Neural progenitor cell (in vitro differentiated cells): ENCODE data around the gene N4BP2. TPM values are rescaled to one million over a fixed set of nuclear protein-coding genes. Genes with fewer than 3 reads are reported as not detected.

Source experiments
- DNase-seq: peaks from one replicate; pipeline ENCODE4 v3.0.0-alpha.2; 2016; ENCODE audit warnings: low spot score
- H2AFZ ChIP-seq: fragments of 200-600 bp; sonication (generic); replicated peaks from 2 replicates; pipeline ENCODE4 v1.6.1; 2016; ENCODE audit warnings: antibody characterized with exemption
- H3F3A ChIP-seq: fragments of 200-600 bp; sonication (generic); 2 replicates; pipeline ENCODE4 v1.6.1; 2016; ENCODE audit warnings: antibody characterized with exemption, low read depth
- H3K27ac ChIP-seq: fragments of 200-600 bp; sonication (generic); 2 replicates; pipeline ENCODE4 v1.5.1; 2016; ENCODE audit warnings: mild to moderate bottlenecking
- H3K27me3 ChIP-seq: fragments of 200-600 bp; sonication (generic); 2 replicates; pipeline ENCODE4 v1.6.1; 2016; ENCODE audit warnings: mild to moderate bottlenecking, moderate library complexity
- H3K36me3 ChIP-seq: fragments of 200-600 bp; sonication (generic); 2 replicates; pipeline ENCODE4 v1.5.1; 2016
- H3K4me1 ChIP-seq: fragments of 200-600 bp; sonication (generic); 2 replicates; pipeline ENCODE4 v1.6.1; 2016; ENCODE audit warnings: mixed run types
- H3K4me2 ChIP-seq: fragments of 200-600 bp; sonication (generic); 2 replicates; pipeline ENCODE4 v1.6.1; 2016
- H3K4me3 ChIP-seq: fragments of 200-600 bp; sonication (generic); 2 replicates; pipeline ENCODE4 v1.5.1; 2016
- H3K79me2 ChIP-seq: fragments of 200-600 bp; sonication (generic); 2 replicates; pipeline ENCODE4 v1.6.1; 2016; ENCODE audit warnings: low read depth
- H3K9ac ChIP-seq: fragments of 200-600 bp; sonication (generic); 2 replicates; pipeline ENCODE4 v1.6.1; 2016
- H3K9me3 ChIP-seq: fragments of 200-600 bp; sonication (generic); 2 replicates; pipeline ENCODE4 v1.5.1; 2016; ENCODE audit warnings: low read depth
- H4K20me1 ChIP-seq: fragments of 200-600 bp; sonication (generic); 2 replicates; pipeline ENCODE4 v1.6.1; 2016; ENCODE audit warnings: low read depth
- H3K27ac Mint-ChIP-seq: 3 replicates; pipeline ENCODE4 v1.8.0; 2021; ENCODE audit warnings: mixed read lengths
- H3K27me3 Mint-ChIP-seq: 2 replicates; pipeline ENCODE4 v1.8.0; 2022; ENCODE audit warnings: low read depth, mild to moderate bottlenecking, inconsistent platforms, moderate library complexity, mixed read lengths; ENCODE audit not compliant: insufficient read depth
- H3K36me3 Mint-ChIP-seq: 3 replicates; pipeline ENCODE4 v1.8.0; 2021; ENCODE audit warnings: mixed read lengths
- H3K4me1 Mint-ChIP-seq: 3 replicates; pipeline ENCODE4 v1.8.0; 2021; ENCODE audit warnings: mixed read lengths
- H3K4me3 Mint-ChIP-seq: 3 replicates; pipeline ENCODE4 v1.8.0; 2021; ENCODE audit warnings: mild to moderate bottlenecking, moderate library complexity, mixed read lengths
- H3K9me3 Mint-ChIP-seq: 3 replicates; pipeline ENCODE4 v1.8.0; 2020; ENCODE audit warnings: mixed read lengths
- CTCF ChIP-seq: fragments of 200-600 bp; sonication (generic); IDR thresholded peaks from 2 replicates; pipeline ENCODE4 v1.5.1; 2017; ENCODE audit warnings: antibody characterized with exemption, mild to moderate bottlenecking
- EZH2 ChIP-seq: fragments of 200-600 bp; sonication (generic); IDR thresholded peaks from 2 replicates; pipeline ENCODE4 v1.6.1; 2017; ENCODE audit warnings: antibody characterized with exemption, mild to moderate bottlenecking, moderate library complexity
- EZH2phosphoT487 ChIP-seq: fragments of 200-600 bp; sonication (generic); IDR thresholded peaks from 2 replicates; pipeline ENCODE4 v1.6.1; 2017; ENCODE audit warnings: antibody characterized with exemption
- small RNA-seq: library from RNA; depleted of rRNA; stranded (forward); fragments of <200 nt; gene quantifications from one replicate; pipeline ENCODE3, GENCODE V24; 2015
- total RNA-seq: library from RNA; depleted of rRNA; stranded (reverse); fragments of >200 nt; gene quantifications from 2 replicates; pipeline ENCODE4 v1.2.3, GENCODE V29; 2015; ENCODE audit warnings: low replicate concordance

The N4BP2 gene
- total RNA-seq, 1 donor from 2014 or later: 80.9 TPM

- peaks cover 16% of the 10 kb centered on the region for H3K4me1 ChIP-seq
- H3K4me3 ChIP-seq: no peak overlapping the region
- no peaks in the 10 kb centered on the region for H3K27me3 ChIP-seq
- no peak overlapping the region for H2AFZ ChIP-seq
- peaks cover 12% of the 10 kb centered on the region for H3K36me3 Mint-ChIP-seq
- no peaks in the 10 kb centered on the region for H4K20me1 ChIP-seq
- TF ChIP-seq EZH2 (no peak), EZH2phosphoT487 (no peak), CTCF (no peak)
- no peak for DNase-seq
- H3K4me1 Mint-ChIP-seq: peaks cover 19% of the 10 kb centered on the region
- H3K27ac ChIP-seq: no peak overlapping the region
- H3K27me3 Mint-ChIP-seq: peaks cover 2% of the 10 kb centered on the region
- H3K36me3 ChIP-seq: no peaks in the 10 kb centered on the region
- H3K9ac ChIP-seq: no peak overlapping the region
- no peaks in the 10 kb centered on the region for H3K79me2 ChIP-seq
- no peak overlapping the region for H3K4me3 Mint-ChIP-seq
- no peak overlapping the region for H3K27ac Mint-ChIP-seq
- H3K4me2 ChIP-seq: no peak overlapping the region
- no peaks in the 10 kb centered on the region for H3K9me3 ChIP-seq
- H3F3A ChIP-seq: no peaks in the 10 kb centered on the region
- no peaks in the 10 kb centered on the region for H3K9me3 Mint-ChIP-seq
These were observed 148.0 kb downstream of the N4BP2 start for GRCh38 chr4:40204507-40205258.

- Histone ChIP-seq H3K79me2 (no peaks in the 10 kb centered on the region), H3K27me3 (no peaks in the 10 kb centered on the region), H3K9ac (no peak overlapping the region), H3K4me3 (no peak overlapping the region), H4K20me1 (no peaks in the 10 kb centered on the region), H3F3A (no peaks in the 10 kb centered on the region), H3K4me2 (no peak overlapping the region), H3K9me3 (no peaks in the 10 kb centered on the region), H2AFZ (no peak overlapping the region), H3K27ac (no peak overlapping the region), H3K4me1 (peaks cover 7% of the 10 kb centered on the region), H3K36me3 (no peaks in the 10 kb centered on the region)
- TF ChIP-seq EZH2phosphoT487 (no peak), CTCF (no peak)
- H3K4me3 Mint-ChIP-seq: no peak overlapping the region
- H3K27me3 Mint-ChIP-seq: no peaks in the 10 kb centered on the region
- peaks cover 11% of the 10 kb centered on the region for H3K4me1 Mint-ChIP-seq
- H3K9me3 Mint-ChIP-seq: no peaks in the 10 kb centered on the region
- peaks cover 11% of the 10 kb centered on the region for H3K36me3 Mint-ChIP-seq
- no peak overlapping the region for H3K27ac Mint-ChIP-seq
- DNase-seq: no peak
These were observed 148.9 kb downstream of the N4BP2 start for GRCh38 chr4:40205259-40206198.

- Mint-ChIP-seq H3K9me3 (no peaks in the 10 kb centered on the region), H3K27ac (no peak overlapping the region), H3K4me1 (peaks cover 10% of the 10 kb centered on the region), H3K27me3 (no peaks in the 10 kb centered on the region), H3K36me3 (peaks cover 13% of the 10 kb centered on the region), H3K4me3 (no peak overlapping the region)
- Histone ChIP-seq H3K9me3 (no peaks in the 10 kb centered on the region), H4K20me1 (no peaks in the 10 kb centered on the region), H3K27ac (no peak overlapping the region), H3K79me2 (no peaks in the 10 kb centered on the region), H3K4me2 (no peak overlapping the region), H3K9ac (no peak overlapping the region), H3K4me1 (peaks cover 3% of the 10 kb centered on the region), H2AFZ (no peak overlapping the region), H3F3A (no peaks in the 10 kb centered on the region), H3K36me3 (no peaks in the 10 kb centered on the region), H3K4me3 (no peak overlapping the region), H3K27me3 (no peaks in the 10 kb centered on the region)
- TF ChIP-seq EZH2 (no peak), EZH2phosphoT487 (no peak), CTCF (no peak)
- no peak for DNase-seq
These were observed 149.8 kb downstream of the N4BP2 start for GRCh38 chr4:40206426-40206825.

Small RNAs within 50 kb of the gene (small RNA-seq; reads per million reads assigned to genes)
- gene AC095057.1 (not detected), gene RF00432 (not detected), gene RNU6-1112P (not detected)

Other genes starting within 250 kb of the N4BP2 start
- 75.2 and 132 TPM in 2 replicates for gene PDS5A, start 78.9 kb upstream of the N4BP2 start, total RNA-seq
- 5.7 and 11.2 TPM in 2 replicates for gene RHOH, start 140.2 kb downstream of the N4BP2 start, total RNA-seq